C4-2B (cell line): ENCODE measurements around the gene RNF8.

Source experiments
- CTCF ChIP-seq: fragments of 450-650 bp; conservative IDR thresholded peaks from 2 replicates; pipeline ENCODE4 v1.5.1; 2017; ENCODE audit warnings: mild to moderate bottlenecking
- ZFX ChIP-seq: fragments of 450-650 bp; IDR thresholded peaks from 2 replicates; pipeline ENCODE4 v1.6.1; 2017

GRCh38 chr6:37389857-37390256, 36.1 kb downstream of the RNF8 start:
- TF ChIP-seq CTCF (no peak), ZFX (no peak)
